ENCODE data around the gene HLA-G. TPM values are rescaled to one million over a fixed set of nuclear protein-coding genes. Genes with fewer than 3 reads are reported as not detected.

Gene HLA-G
- total and polyA plus RNA-seq, 9 of the 15 experiments (the other 6 are each of a cell fraction or from before 2014, with no cell fraction given), result 0.13 TPM; not detected in 8

GRCh38 chr6:29790626-29791025 lies 37.0 kb upstream of the HLA-G start (continued):
- TF ChIP-seq CHD7 (IDR thresholded peaks at IDR 0.05; ENCODE audit: low read depth, low read length), result no peak
- TF ChIP-seq ZNF79 (CRISPR knock-in tag; IDR thresholded peaks at IDR 0.05; ENCODE audit: low read depth), result no peak
- no peak for TF ChIP-seq ZBTB12 (CRISPR knock-in tag; IDR thresholded peaks at IDR 0.05)
- no peak for TF ChIP-seq ZNF140 (CRISPR knock-in tag; IDR thresholded peaks at IDR 0.05)
